ENCODE measurements around the gene SOD3.

DNA sequence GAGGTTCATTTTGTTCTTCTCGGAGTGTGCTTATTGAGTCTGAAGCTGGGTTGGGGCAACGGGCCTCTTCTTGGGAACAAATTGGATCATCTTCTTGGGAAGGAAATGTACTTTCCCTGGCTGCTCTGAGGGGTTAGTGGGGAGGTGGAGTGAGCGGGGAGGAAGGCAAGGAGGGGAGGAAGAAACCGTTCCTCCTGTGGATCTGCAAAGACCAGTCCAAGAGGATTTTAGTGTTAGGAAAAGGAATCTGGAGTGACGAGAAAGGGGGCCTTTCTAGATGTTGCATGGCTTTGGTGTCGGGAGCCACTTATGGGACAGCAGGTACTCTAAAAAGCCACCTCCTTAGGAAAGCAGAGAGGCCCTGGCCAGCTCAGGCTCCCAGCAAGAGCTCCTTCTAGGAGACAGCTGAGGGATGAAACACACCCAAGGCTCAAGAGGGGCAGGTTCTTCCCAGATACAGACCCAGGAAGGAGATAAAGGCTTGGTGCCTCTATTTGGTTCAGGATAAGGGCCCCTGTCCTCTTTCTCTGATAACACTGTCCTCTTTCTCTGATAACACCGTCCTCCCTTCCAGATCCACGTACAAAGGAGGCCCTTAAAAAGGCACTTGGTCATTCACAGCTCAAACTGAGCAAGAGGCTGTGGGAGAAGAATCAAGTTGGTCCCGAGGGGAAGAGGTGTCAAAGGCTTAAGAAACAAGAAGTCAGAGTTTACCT is 451 bp downstream of the SOD3 start:
- TF ChIP-seq, protein P1, sequence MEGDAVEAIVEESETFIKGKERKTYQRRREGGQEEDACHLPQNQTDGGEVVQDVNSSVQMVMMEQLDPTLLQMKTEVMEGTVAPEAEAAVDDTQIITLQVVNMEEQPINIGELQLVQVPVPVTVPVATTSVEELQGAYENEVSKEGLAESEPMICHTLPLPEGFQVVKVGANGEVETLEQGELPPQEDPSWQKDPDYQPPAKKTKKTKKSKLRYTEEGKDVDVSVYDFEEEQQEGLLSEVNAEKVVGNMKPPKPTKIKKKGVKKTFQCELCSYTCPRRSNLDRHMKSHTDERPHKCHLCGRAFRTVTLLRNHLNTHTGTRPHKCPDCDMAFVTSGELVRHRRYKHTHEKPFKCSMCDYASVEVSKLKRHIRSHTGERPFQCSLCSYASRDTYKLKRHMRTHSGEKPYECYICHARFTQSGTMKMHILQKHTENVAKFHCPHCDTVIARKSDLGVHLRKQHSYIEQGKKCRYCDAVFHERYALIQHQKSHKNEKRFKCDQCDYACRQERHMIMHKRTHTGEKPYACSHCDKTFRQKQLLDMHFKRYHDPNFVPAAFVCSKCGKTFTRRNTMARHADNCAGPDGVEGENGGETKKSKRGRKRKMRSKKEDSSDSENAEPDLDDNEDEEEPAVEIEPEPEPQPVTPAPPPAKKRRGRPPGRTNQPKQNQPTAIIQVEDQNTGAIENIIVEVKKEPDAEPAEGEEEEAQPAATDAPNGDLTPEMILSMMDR (IDR thresholded peaks at IDR 0.05), result no peak
- TF ChIP-seq POLR2A (IDR thresholded peaks at IDR 0.05) (no peak), POLR2AphosphoS5 (IDR thresholded peaks at IDR 0.05) (peak; percentile 1)
